ENCODE results near the gene MAIP1. TPM values are rescaled to one million over a fixed set of nuclear protein-coding genes. Genes with fewer than 3 reads are reported as not detected.

MAIP1 gene
- total RNA-seq, 1 donor from 2014 or later: 25.4 TPM

DNA sequence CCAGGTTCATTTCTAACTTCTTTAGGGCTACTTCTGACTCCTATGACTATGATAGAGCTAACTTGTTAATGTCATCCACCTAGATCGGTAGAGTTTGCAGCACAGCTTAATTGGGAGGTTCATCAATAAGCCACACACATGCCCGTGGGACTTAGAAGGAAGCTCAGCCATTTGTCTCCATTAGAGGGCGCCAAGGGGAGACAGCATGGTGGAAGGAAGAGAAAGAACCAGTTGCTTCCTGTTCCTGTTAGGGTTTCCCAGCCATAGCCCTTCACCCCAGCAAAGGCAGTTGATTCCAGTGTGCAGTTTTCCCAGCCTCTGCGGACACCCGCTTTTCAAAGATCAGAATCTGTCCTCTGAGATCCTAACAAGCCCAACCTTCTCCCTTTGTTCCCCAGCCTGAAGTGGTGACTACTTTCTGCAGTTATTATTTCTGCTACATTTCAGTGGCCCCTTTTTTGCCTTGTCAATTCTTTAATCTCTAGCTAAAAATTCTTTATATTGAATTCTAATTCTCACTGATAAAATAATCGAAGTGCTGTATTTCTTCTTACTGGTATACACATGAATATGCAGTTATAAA lies 30.3 kb downstream of the MAIP1 start:
- TF ChIP-seq, protein P1, sequence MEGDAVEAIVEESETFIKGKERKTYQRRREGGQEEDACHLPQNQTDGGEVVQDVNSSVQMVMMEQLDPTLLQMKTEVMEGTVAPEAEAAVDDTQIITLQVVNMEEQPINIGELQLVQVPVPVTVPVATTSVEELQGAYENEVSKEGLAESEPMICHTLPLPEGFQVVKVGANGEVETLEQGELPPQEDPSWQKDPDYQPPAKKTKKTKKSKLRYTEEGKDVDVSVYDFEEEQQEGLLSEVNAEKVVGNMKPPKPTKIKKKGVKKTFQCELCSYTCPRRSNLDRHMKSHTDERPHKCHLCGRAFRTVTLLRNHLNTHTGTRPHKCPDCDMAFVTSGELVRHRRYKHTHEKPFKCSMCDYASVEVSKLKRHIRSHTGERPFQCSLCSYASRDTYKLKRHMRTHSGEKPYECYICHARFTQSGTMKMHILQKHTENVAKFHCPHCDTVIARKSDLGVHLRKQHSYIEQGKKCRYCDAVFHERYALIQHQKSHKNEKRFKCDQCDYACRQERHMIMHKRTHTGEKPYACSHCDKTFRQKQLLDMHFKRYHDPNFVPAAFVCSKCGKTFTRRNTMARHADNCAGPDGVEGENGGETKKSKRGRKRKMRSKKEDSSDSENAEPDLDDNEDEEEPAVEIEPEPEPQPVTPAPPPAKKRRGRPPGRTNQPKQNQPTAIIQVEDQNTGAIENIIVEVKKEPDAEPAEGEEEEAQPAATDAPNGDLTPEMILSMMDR (conservative IDR thresholded peaks at IDR 0.05; ENCODE audit: low read depth, low read length): peak; percentile 91
- H3K4me3 ChIP-seq (ENCODE audit: low read depth, low read length): no peak overlapping the region
- peak; percentile 41 for DNase-seq (ENCODE audit: low read depth)

DNA sequence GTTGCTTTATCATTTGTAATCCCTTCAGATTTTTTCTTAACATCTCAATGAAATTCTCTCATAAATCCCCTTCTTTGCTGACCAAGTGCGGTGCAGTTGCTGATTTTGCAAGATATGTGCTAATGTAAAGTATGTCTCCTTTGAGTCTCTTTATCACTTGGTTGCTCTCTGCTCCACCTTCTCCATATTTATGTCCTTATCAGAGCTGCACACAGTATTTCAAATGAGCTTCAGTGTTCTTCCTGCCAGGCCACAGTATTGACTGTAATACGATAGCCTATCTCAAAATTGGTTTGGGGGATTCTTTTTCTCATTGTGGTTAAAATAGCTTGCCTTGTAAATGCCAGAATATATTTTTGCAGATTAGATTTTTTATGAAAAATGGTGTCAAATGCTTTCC lies 32.2 kb downstream of the MAIP1 start:
- no peak for DNase-seq (ENCODE audit: low read depth)
- TF ChIP-seq, protein P1 (conservative IDR thresholded peaks at IDR 0.05; ENCODE audit: low read depth, low read length): no peak
- no peak overlapping the region for H3K4me3 ChIP-seq (ENCODE audit: low read depth, low read length)

DNA sequence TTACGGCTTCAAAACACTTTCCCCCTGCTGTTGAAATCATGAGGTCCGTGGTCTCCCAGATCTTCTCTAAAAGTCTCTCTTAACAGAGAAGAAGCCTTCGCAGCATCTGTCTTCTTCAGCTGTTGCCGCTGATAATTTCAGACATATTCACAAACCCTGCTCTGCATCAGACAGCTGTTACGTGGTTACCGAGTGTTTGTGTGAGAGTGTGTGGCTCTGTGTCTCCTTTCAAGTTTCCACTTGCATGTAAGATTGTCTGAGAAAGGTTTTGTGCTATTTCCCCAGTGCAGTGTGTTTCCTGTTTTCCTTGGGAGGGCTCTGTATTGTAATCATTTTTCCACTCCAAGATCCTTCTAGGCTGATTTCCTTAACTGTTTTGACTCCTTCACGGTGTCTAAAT lies 32.8 kb downstream of the MAIP1 start:
- no peak overlapping the region for H3K4me3 ChIP-seq (ENCODE audit: low read depth, low read length)
- TF ChIP-seq, protein P1 (conservative IDR thresholded peaks at IDR 0.05; ENCODE audit: low read depth, low read length): no peak
- no peak for DNase-seq (ENCODE audit: low read depth)

DNA sequence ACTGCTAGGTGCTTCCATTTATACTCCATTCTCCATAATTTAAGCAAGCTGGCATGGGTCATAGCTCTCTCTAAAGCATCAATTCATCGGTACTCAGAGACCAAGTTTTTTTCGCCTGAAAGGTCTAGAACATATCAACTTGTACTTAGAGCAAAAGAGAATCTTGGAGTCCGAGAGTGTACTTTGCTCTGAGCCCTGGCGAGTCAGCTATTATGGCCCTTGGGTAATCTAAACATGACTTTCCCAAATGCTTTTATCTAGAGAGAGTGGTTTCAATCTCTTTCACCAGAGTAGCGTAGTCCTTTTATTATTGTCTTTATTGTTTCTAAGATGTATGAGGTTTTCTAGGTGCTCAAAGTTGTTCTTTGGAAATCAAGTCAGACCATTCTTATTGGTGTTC lies 34.4 kb downstream of the MAIP1 start:
- TF ChIP-seq, protein P1 (conservative IDR thresholded peaks at IDR 0.05; ENCODE audit: low read depth, low read length): no peak
- no peak overlapping the region for H3K4me3 ChIP-seq (ENCODE audit: low read depth, low read length)
- DNase-seq (ENCODE audit: low read depth): no peak

DNA sequence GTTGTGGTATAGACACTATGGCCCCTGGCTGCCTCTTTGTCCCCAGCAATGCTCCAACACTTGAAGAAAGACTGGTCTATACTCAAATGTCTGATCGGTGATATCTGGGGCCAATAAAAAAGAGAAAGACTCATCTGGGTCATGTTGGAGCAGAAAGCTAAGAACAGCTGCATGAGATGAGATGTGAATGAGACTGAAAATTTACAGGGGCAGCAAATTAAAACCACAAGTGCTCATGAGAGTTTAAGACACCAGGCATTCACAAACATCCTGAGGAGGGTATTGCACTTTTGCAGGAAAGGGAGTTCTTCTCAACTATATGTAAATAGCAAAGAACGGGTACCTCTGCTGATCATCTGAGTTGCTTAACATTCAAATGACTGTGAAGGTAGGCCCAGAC lies 36.3 kb downstream of the MAIP1 start:
- DNase-seq (ENCODE audit: low read depth): no peak
- H3K4me3 ChIP-seq (ENCODE audit: low read depth, low read length): no peak overlapping the region
- TF ChIP-seq, protein P1 (conservative IDR thresholded peaks at IDR 0.05; ENCODE audit: low read depth, low read length): no peak

DNA sequence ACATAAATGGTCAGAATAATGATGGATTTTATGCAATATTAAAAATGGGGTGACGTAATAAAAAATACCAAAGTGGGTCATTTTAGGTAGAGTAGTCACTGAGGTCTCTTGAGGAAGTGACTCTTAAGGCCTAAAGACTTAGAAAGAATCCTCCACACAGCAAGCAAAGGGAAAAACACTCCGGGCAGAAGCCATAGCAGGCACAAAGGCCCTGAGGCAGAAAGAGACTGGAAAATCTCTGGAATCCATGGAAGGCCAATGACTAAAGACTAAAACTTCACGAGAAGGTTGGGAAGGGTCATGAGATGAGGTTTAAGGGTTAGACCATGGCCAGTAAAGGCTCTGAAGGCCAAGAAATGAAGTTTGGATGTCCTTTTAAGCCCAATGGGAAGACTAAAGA lies 36.9 kb downstream of the MAIP1 start:
- TF ChIP-seq, protein P1 (conservative IDR thresholded peaks at IDR 0.05; ENCODE audit: low read depth, low read length): no peak
- no peak for DNase-seq (ENCODE audit: low read depth)
- H3K4me3 ChIP-seq (ENCODE audit: low read depth, low read length): no peak overlapping the region

DNA sequence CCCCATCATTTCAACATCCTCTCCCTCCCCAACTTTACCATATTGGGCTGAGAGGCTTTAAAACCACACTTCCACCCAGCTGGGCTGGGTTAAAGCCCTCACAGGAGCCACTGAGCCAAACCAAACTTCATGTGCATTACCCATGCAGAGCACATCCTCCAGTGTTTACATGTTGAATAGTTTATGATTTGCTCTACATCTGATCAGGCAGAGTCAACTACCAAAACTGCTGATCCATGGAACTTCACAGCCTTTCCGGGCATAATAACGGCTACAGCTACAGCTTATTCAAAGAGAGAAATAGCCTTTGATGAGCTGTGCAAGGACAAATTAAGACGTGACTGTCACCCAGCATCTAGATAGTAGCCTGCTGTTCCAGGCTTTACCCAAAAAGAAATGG lies 39.0 kb downstream of the MAIP1 start:
- TF ChIP-seq, protein P1 (conservative IDR thresholded peaks at IDR 0.05; ENCODE audit: low read depth, low read length): no peak
- no peak for DNase-seq (ENCODE audit: low read depth)
- no peak overlapping the region for H3K4me3 ChIP-seq (ENCODE audit: low read depth, low read length)

All from epithelial cell of proximal tubule (primary cell).